ENCODE results near the gene OLFML1. TPM values are rescaled to one million over a fixed set of nuclear protein-coding genes. Genes with fewer than 3 reads are reported as not detected.

The OLFML1 gene
- total RNA-seq, 1 experiment from 2014 or later = not detected

Other genes starting within 250 kb of the OLFML1 start
- gene SYT9, start 233.6 kb upstream of the OLFML1 start, total RNA-seq (2022) = not detected in 2 replicates
- 3.5 and 4.3 TPM in 2 replicates for gene PPFIBP2, start 28.5 kb downstream of the OLFML1 start, total RNA-seq (2022)
- 1.2 and 1.6 TPM in 2 replicates for gene CYB5R2, start 188.0 kb downstream of the OLFML1 start, total RNA-seq (2022)
- gene OVCH2, start 221.0 kb downstream of the OLFML1 start, total RNA-seq (2022) = 0.79 and 0.91 TPM in 2 replicates